ENCODE measurements around the gene ADGRV1.

GRCh38 chr5:91129748-91130147, 571.2 kb downstream of the ADGRV1 start:
- TF ChIP-seq POLR2AphosphoS5 (IDR thresholded peaks at IDR 0.05; ENCODE audit: borderline replicate concordance, low read depth, low read length) (no peak), EZH2 (IDR thresholded peaks at IDR 0.05) (no peak)

All from SK-N-MC (cell line).